Stimulated activated naive CD4-positive, alpha-beta T cell (primary cell): ENCODE data around the gene ABCA2.
"Not testable (repeated sequence)": the region's sequence is repeated elsewhere in the genome, so short reads cannot be mapped to it uniquely, and the experiment has no call there.

Experiments used
- DNase-seq, 6 experiments: peaks; one replicate each; lab custom pipeline; 2025; lab: John Stamatoyannopoulos, UW

The ABCA2 gene

DNA sequence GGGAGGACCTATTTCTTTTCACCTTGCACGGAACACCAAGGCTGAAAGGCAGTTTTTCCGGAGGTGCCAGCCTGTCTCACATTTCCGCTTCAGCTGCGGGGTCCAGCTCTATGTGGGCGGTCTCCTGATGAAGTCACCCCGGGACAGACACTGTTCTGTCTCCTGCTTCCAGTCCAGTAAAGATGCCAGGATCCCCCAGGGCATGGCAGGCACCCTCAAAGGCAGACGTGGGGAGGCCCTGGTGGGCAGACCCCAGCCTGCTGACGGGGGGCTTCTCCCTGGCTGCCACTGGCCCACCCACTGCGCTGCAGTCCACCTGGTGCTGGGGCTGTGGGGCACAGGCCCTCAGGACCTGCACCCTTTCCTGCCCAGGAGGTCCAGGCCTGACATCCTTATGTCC, 34.8 kb upstream of the ABCA2 start:
- not testable (repeated sequence) for DNase-seq

DNA sequence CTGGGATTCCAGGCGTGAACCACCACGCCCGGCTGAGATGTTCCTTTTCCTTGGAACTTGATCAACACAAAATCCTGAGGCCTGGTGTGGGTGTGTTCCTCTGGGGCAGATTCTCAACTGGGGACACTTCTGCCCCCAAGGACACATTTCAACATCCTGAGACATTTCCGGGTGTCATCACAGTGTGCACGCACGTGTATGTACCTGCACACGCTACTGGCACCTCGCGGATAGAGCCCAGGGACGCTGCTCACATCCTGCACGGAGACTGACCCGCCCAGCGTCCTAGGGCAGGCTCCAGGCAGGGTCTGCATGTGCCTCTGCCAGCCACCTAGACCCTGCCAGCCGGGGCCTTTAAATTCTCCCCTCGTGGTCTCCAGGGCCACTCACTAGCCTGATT, 34.3 kb upstream of the ABCA2 start:
- DNase-seq = no peak

DNA sequence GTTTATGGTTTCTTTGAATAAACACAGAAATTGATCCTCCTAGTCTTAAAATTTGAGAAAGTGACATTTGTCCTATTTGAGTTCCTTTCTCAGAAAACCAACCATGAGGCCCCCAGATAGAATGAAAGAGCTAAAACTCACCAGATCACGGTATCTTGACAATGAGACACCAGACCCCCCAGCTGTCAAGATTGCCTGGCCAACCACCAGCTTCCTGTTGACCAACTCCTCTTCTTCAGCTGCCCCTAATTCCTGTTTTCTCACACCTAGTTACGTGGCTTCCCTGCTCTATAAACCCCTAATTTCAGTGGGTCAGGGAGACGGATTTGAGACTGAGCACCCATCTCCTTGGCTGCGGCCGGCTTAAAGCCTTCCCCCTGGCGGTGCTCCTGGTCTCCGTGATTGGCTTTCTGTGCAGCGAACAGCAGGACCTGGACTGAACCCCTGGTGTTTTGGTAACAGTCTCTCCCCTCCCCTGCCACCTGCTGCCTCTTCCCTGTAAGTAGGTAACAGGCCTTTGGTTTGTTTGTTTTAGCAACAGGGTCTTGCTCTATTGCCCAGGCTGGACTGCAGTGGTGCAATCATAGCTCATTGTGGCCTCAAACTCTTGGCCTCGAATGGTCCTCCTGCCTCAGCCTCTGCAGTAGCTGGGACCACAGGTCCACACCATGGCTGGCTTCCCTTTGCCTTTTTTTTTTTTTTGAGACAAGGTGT, 30.6 kb upstream of the ABCA2 start:
- DNase-seq = no peak

DNA sequence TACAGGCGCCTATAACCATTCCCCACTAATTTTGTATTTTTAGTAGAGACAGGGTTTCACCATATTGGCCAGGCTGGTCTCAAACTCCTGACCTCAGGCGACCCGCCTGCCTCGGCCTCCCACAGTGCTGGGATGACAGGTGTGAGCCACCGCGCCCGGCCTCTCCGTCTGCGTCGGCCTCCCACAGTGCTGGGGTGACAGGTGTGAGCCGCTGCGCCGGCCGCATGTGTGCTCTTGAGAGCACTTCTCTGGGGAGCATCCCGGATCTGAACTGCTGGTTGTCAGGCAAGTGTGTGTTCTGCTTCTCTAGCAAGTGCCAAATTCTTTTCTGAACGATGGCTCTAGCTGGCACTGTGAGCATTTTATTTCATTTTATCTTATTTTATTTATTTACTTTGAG, 29.5 kb upstream of the ABCA2 start:
- DNase-seq = no peak

DNA sequence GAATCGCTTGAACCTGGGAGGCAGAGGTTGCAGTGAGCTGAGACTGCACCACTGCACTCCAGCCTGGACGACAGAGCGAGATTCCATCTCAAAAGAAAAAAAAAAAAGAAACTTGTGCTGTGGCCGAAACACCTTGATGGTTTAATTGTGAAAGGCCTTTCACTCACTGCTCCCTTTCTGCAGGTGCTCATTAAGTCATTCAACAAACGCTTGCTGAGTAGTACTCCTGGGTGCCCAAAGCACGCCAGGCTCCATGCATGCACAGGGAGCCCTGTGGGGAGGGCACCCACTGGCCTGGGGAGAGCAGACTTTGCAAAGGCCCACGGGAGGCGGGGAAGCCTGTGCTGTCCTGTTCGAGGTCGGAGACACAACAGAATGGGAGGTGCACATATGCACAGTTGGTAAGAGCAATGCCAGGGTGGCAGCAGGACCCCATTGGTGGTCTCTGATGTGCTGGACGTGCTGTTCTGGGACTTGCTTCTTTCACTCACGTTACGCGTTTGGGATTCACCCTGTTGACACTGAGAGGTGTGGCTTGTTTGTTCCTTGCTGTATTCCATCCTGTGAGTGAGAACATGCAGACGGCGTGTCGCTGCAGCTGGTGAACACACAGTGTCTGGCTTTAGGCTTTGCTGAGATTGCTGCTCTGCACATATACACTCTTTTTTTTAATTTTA, 28.8 kb upstream of the ABCA2 start:
- DNase-seq = no peak

DNA sequence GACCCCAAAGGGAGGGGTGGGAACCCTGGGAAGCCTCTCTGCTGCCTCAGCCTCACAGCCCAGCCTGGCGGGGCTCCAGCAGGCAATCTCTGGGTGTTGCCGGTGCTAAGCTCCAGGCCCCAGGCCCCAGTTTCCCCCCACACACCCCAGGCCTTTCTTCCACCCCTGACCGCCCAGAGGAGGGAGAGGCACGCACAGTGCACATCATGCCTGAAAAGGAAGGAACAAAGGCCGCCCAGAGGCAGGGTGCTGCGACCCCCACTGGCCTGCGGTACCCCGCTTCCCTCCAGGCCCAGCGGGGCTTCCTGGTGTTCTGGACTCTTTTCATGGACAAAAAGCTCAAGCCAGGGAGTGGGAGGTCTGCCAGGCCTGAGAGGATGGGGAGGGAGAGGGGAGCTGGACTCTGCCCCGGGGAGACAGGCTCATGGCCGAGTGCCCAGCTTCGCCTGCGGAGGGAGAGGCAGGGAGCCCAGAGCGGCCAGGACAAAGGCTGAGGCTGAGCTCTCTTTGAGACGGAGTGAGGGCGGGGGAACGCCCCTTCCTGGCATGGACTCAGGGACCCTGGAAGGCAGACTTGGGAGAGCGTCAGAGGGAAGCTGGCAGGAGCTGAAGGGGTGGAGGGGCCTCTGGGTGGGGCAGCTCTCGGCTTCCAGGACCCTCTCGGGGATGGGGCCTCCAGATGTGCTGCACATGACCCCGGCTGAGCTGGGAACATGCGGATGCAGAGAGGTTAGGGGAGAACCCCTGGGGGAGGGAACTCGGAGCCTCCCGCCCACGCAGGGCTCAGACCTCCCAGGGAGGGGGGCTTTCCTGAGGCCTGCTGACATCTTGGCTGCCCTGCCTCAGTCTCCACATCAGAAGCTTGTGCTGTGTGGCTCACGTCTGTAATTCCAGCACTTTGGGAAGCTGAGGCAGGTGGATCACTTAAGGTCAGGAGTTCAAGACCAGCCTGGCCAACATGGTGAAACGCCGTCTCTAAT, 27.6 kb upstream of the ABCA2 start:
- DNase-seq = no peak

DNA sequence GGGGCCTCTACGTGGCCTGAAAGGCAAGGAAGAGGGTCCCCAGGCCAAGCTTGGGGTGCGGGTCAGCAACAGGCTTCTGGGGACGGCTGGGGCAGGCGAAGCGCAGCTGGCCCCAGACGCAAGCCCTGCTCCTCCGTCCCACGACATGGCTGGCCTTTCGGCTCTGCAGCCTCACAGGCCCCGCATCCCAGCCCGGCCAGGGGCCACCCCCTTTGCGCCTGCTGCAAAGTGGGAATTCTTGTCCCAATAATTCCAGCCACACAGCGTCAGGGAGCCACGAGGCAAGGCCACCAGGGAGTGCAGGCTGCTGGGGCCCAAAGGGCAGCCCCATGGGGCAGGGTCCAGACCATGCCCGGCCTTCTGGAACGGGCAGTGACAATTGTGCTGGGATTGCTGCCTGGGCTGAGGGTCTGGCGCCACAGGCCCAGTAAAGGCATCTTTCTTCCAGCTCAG, 26.9 kb upstream of the ABCA2 start:
- no peak for DNase-seq

DNA sequence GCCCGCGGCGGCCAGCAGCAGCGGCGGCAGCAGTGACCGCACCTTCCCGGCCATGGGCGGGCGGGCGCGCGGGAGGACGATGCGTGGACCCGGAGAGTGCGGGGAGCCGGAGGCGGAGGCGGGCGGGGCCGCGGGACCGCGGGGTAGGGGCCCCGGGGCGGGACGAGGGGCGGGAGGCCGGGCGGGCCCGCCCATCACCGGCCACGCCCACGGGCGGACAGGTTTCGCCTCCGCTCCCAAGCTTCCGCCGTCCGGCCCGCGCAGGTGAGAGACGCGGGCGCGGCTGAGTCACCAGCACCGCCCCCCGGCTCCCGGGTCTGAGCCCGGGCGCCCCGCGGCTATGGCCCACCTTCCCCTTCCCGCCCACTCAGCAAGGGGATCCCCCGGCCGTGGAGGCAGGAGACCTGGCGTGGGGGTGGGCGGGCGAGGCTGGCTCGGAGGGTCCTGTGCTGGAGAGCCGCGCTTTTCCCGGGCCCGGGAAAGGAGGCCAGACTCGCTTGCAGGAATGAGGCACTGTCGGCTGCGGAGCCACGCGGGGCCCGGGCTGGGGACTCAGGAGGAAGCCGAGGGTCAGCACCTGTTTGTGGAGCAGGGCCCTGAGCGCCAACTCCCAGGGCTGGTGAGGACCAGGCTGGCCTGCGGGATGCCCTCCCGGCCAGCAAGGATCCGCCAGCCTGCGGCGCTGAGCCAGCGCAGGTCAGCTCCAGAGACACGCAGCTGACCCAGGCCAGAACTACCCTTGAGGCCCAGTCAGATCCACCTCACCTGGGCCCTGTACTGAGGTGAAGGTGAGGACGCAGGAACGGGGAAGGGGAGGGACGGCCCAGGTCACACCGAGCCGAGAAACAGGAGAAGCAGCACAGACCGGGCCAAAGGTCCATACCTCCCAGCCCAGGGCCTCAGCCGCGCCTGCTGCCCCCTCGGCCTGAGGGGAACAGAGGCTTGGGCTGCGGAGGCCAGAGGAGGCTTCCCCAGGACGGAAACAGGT, 26.2 kb upstream of the ABCA2 start, which contains the start of gene ENTPD2:
Gene ENTPD2 (minus strand): TSS at position 118 of the 988 bp plus-strand sequence. CDS start 64 bp downstream, at position 54.
- peak in 1 of 6 experiments; percentile 26 for DNase-seq

DNA sequence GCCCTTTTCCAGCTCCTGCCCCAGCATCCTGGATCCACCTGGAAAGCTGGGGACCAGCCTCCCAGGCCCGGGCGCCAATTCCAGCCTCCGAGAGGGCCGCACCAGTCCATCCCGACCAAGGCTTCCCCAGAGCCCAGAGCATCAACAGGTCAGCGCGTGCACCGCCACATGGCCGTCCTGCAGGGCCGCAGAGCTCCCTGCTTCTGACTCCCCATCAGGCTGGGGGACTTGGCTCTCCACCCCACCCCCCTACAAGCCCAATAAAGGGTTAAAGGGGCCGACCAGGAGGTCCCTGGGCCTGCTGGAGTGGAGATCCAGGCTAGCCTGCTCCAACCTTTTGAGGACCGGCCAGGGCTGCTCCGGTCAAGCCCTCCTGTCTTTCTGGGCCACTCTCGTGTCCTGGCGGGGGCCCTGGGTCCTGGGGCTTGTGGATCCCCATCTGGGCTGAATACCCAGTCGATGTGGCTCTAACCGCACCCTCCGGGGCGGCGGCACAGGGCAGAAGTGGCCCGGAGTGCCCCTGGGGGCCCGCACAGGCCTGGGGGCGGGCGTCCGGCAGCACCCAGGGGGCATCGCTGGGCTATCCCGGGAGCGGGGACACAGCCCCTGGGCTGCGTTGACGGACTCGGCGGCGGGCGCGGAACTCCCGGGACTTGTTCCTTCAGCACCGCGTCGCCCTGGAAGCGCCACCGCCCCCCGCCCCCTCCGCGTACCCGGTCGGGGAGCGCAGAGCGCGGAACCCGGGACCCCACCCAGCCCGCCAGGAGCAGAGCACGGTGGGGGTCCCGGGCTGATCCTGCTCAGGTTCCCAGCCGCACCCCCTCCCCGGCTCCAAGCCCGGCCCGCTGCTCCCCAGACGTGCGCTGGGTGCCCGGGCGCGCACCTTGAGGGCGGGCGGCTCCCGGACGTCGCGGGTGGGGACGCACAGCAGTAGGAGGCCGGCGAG, 25.2 kb upstream of the ABCA2 start:
- peak in 1 of 6 experiments; percentile 21 for DNase-seq

DNA sequence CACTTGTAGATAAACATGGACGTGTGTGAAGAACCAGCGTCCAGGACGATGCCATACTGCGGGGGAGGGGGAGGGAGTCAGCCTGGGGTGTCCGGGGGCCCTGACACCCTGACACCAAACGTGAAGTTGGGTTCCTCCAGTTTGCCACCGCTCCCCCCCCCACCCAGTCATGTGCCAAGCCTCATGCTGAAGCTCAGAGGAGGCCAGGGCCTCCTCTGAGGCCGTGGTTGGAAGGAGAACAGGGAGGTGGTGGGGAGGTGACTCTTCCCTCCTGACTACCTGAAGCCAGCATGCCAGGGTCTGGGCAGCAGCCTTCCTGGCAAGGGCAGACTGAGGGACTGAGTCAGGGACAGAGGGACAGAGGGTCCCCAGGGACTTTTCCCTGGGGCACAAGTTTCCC, 24.3 kb upstream of the ABCA2 start:
- no peak for DNase-seq

DNA sequence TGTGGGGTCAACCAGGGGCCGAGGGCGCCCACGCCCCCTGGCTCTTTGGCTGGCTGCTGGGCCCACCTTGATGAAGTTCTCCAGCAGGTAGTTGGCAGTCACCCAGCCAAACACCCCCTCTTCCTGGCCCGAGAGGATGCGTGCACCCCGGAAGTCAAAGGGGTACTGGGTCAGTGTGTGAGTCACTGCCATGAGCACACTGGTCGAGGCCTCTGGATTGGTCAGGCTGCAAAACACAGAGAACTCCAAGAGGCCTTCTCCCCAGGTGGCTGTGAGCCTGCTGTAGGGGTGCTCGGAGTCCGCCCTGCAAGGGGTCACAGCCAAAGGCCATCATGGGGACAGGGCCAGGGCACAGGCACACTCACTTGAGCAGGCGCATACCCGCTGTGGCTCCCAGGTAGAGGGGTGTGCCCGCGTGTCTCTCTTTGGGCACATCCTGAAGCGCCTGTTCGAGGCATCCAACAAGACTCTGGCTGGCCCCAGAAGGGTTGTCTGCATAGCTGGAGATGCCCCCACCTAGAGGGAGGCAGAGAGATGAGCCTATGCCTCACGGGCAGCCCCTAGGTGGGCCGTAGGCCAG, 23.2 kb upstream of the ABCA2 start:
- no peak for DNase-seq

DNA sequence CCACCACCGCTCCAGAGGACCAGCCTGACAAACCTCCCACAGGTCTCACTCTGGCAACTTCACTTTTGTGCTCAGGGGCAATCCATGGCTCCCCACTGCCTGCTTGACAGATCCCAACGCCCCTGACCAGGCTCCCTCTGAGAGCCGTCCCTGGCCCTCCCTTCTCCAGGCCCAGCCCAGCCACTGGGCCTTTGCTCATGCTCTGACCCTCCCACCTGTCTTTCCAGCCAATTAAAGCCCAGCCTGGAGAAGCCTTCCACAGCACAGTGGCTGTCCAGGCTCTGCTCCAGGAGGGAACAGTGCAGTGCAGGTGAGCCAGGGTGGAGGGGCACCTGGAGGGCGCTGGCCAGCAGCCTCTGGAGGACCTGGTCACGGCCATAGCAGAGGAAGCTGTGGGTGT, 22.5 kb upstream of the ABCA2 start:
- no peak for DNase-seq

DNA sequence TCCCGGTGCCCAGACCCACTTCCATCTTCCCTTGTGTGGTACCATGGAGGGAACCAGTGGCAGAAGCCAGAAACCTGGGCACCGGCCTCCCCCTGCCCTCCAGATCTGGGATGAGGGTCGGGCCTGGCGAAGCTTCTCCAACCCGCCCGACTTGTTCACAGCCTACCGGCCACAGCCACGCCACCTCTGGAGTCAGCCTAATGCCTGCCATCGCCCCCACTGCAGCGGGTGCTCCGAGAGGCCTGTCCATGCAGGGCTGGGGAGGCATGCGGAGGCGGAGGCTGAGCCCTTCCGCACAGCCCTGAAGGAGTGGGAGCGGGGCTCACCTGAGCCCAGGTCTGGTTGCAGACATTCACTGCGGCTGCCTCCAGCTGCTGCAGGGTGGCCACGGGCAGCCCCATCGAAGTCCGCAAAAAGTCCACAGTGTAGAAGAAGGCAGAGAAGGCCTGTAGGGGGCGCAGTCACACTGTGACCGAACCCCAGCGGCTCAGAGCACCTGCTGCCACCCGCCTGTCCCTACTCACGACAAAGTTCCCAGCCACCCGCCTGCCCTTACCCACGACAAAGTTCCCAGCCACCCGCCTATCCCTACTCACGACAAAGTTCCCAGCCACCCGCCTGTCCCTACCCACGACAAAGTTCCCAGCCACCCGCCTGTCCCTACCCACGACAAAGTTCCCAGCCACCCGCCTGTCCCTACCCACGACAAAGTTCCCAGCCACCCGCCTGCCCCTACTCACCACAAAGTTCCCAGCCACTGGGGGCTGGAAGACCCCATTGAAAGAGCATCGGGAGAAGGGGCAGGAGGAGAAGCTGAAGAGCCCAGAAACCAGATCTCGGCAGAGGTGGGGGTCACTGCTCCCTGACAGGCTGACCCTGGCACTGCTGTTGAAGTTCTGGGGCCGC, 21.8 kb upstream of the ABCA2 start:
- DNase-seq = peak in 4 of 6 experiments; percentile 34 to 43 (median 36)

DNA sequence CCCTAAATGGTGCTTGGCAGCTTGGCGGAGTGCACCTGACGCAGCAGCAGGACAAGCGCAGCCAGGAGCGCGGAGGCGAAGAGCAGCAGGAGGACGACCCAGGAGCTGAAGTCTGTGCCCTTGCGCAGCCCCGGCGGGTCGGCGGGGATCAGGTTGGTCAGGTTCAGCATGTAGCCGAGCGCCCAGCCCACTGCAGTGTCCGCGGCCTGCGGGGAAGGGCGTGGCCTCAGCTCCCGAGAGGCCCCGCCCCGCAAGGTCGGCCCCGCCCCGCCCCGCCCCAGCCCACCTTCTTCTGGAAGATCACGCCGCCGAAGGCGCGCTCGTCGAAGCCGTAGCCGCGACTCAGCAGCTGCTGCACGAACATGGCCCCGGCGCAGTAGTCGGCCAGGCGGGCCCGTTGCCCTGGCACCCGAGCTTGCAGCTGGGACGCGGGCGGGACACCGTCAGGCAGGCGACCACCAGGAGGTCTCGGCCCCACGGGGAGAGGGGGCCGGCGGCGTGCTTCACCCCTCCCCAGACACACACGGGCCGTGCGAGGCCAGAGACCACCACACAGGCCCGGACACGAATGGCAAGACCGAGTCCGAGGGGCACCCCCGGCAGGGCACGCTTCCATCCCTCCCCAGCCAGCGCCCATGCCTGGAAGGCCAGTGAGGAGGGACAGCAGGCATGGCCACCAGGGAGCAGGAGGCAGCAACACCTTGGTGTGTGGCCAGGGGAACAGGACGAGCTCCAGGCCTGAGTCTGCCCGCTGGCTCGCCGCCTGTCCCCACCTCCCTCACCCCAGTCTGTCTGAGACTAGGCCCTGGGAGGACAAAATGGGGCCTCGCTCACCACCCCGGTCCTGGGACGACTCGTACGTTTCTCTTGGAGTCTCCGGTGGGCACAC, 20.9 kb upstream of the ABCA2 start:
- no peak for DNase-seq

DNA sequence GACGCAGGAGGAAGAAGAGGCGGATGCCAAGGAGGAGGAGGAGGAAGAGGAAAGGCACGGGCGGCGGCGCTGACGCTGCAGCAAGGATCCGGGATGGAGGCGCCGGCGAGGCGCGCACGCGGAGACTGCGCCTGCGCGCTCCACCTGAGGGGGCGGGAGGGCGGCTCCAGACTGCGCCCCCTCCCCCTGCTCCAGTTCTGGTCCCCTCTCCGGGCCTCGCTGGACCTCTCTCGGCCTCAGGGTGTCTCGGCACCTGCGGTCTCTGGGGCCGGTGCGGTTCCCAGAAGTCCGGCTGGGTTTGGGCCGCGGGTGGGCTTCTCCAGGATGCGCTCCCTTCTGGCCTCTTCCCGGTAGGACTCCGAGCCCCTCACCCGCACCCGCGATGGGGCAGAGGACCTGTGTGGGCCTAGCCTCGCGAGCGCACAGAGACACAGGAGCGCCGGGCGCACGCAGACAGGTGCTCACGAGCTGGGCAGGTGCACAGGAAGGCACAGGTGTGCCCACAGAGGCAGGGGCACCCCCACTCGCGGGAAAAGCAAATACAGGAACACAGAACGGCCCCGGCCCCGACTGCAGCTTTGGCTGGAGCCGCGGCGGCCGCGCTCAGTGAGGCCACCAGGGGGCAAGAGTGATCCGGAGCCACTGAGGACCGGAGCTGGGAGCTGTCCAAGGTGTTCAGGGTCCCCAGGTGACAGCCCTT, 18.2 kb upstream of the ABCA2 start, which contains the start of gene NPDC1:
Gene NPDC1 (minus strand): TSS at position 90 of the 700 bp plus-strand sequence. CDS start 188 bp downstream, outside the sequence.
- peak; percentile 24 to 69 (median 62) for DNase-seq

DNA sequence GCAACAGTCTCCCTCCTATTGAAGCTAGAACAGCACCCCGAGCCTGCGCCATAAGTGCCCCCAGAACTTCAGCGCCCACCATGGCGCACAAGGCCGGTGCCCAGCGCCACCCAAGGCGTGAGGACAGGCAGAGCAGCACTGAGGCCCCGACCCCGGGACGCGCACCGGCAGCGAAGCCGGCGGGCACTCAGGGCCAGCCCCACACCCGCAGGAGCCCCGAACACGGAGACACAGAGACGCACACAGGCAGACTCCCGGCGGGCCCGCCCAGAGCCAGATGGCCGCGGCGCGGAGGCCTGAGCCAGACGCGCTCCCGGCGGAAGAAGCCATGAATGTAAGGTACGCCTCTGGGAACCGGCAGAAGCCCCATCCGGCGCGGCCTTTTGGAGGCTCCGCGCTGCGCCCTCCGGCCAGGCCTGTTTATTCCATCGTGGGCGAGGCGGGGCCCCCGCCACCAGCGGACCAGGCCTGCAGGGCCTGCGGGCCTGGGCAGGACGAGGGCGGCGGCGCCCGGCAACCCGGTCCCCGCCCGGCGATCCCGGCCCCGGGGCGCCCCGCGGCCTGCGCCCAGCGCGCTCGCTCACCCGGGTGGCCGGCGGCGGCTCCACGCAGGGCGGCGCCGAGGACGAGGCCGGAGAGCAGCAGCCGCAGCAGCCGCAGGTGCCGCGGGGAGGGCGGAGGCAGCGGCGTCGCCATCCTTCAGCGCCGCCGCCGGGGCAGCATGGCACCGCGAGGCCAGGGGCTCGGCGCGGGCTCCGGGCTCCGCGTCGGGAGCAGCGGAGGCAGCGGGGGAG, 17.5 kb upstream of the ABCA2 start:
- DNase-seq = no peak
